ENCODE data around the gene CRYBG1.

CRYBG1 gene

DNA sequence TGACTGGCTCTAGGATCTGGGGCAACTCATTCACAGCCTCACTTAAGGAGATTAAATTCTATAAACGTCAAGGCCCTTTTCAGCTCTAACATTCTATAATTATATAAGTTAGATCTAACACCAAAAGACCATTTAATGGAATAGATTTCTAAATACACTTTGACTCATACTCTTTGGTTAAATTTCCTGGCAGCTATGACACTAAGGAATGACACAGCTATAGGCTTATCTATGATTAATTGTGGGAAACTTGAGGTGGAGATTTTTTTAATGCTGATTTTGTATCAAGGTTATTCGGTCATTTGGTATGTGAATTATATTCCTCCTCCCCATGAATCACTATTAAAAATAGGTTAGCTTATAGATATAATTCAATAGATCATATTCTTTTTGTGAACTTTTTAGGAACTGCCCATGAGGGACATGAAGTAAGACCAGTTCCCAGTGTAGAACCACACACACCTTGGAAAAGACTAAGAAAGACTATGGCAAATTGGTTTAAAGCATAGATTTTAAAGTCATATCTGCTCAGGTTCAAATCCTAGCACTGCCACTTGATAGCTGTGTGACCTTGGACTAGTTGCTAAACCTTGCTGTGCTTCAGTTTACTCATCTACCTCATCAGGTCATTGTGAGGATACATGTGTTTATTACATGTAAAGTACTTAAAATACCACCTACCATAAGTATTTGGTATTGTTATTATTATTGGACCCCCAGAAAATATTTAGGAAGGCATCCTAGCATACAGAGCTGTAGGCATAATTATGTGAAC, 116.0 kb downstream of the CRYBG1 start:
- TF ChIP-seq, protein P1, sequence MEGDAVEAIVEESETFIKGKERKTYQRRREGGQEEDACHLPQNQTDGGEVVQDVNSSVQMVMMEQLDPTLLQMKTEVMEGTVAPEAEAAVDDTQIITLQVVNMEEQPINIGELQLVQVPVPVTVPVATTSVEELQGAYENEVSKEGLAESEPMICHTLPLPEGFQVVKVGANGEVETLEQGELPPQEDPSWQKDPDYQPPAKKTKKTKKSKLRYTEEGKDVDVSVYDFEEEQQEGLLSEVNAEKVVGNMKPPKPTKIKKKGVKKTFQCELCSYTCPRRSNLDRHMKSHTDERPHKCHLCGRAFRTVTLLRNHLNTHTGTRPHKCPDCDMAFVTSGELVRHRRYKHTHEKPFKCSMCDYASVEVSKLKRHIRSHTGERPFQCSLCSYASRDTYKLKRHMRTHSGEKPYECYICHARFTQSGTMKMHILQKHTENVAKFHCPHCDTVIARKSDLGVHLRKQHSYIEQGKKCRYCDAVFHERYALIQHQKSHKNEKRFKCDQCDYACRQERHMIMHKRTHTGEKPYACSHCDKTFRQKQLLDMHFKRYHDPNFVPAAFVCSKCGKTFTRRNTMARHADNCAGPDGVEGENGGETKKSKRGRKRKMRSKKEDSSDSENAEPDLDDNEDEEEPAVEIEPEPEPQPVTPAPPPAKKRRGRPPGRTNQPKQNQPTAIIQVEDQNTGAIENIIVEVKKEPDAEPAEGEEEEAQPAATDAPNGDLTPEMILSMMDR (conservative IDR thresholded peaks at IDR 0.05; ENCODE audit: control insufficient read depth, insufficient read depth, low read depth, low read length): no peak

DNA sequence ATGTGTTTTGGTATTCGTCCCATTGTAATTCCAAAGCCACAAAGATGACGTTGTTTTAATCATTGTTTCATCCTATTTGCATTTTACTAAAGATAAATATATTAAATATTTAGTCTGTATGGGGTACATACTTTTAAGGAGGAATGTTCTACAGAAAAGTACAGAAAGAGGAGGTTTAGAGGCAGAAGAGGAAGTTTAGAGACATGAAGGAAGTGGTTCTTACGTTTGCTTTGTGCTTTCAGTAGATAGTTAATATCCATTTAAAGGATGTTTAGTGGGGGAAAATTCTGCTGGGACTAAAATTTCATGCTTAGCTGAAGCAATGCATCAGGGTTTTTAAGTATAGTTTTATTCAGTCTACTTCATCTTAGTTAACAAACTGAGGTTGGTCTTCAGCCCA, 116.6 kb downstream of the CRYBG1 start:
- no peak overlapping the region for H3K4me3 ChIP-seq (ENCODE audit: control insufficient read depth, low read depth, low read length)
- DNase-seq (ENCODE audit: low read depth): no peak
- TF ChIP-seq, protein P1 (conservative IDR thresholded peaks at IDR 0.05; ENCODE audit: control insufficient read depth, insufficient read depth, low read depth, low read length): no peak

More for the DNA sequence above, 116.0 kb downstream of the CRYBG1 start:
- H3K4me3 ChIP-seq (ENCODE audit: control insufficient read depth, low read depth, low read length): no peak overlapping the region
- DNase-seq (ENCODE audit: low read depth): peak; percentile 78

DNA sequence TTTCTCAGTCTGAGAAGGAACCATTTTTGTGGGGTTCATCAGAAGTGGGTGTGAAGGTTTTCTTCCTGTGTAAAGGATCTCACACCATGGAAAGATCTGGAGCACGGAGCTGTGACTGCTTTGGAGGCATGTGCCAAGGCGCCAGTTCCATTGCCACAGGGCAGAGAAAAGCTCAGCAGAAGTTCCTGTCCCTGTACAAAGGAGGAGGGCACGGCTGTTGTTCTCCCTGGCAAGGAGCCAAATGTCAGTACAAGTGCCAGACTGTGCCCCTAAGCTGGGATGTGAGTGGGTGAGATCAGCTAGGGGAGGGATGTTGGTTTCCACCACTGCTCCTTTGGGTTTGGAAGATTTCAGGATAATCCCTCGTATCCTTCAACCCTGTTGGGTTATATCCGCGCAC, 117.3 kb downstream of the CRYBG1 start:
- TF ChIP-seq, protein P1 (conservative IDR thresholded peaks at IDR 0.05; ENCODE audit: control insufficient read depth, insufficient read depth, low read depth, low read length): no peak
- no peak for DNase-seq (ENCODE audit: low read depth)
- H3K4me3 ChIP-seq (ENCODE audit: control insufficient read depth, low read depth, low read length): no peak overlapping the region

DNA sequence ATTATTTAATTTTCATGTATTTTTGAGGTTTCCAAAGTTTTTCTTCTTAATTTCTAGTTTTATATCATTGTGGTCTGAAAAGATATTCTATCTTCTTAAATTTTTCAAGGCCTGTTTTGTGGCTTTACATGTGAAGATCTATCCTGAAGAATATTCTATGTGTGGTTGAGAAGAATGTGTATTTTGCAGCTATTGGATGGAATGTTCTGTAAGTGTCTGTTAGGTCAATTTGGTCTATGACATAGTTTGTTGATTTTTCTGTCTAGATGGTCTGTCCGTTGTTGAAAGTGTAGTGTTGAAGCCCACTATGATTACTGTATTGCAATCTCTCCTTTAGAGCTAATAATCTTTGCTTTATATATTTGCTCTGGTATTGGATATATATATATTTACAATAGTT, 125.7 kb downstream of the CRYBG1 start:
- TF ChIP-seq, protein P1 (conservative IDR thresholded peaks at IDR 0.05; ENCODE audit: control insufficient read depth, insufficient read depth, low read depth, low read length): no peak
- peak; percentile 34 for DNase-seq (ENCODE audit: low read depth)
- no peak overlapping the region for H3K4me3 ChIP-seq (ENCODE audit: control insufficient read depth, low read depth, low read length)

DNA sequence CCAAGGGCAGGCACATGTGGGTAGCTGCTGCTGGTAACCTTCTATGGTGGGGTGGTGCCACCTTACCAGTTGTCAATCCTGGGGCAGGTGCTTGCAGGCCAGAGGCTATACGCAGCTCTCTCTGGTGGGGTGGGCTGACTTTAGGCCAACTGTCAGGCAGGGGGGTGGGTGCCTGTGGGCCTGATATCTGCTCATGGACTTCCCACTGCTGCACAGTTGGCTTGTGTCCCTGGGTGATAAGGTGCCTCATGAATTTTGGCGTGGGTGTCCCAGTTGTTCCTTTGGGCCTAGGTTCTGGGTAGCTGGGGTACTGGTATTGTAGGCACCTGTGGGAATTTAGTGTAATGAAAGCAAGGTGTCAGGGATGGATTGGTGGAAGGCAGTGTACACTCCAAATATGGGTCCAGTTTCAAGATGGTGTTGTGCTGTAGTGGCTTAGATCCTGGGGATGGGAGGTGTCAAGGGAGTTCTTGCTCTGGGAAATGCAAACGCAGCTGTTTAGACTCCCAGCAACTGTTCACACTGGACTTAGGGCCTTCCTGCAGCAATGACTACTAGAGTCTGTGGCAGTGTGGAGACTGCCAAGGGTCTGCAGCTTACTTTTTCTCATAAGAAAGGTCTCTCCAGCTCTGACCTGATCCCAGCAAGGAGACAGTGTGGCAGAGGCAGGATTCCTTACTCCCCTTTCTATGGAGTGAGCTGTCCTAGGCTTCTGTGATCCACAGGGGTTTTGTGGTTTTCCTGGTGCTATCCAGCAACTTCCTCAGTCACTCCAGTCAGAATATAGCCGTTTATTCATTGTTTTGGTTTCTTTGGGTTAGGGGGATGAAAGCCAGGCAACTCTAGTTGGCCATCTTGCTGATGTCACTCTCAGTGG, 128.2 kb downstream of the CRYBG1 start:
- peak; percentile 45 for DNase-seq (ENCODE audit: low read depth)
- no peak overlapping the region for H3K4me3 ChIP-seq (ENCODE audit: control insufficient read depth, low read depth, low read length)
- TF ChIP-seq, protein P1 (conservative IDR thresholded peaks at IDR 0.05; ENCODE audit: control insufficient read depth, insufficient read depth, low read depth, low read length): no peak

DNA sequence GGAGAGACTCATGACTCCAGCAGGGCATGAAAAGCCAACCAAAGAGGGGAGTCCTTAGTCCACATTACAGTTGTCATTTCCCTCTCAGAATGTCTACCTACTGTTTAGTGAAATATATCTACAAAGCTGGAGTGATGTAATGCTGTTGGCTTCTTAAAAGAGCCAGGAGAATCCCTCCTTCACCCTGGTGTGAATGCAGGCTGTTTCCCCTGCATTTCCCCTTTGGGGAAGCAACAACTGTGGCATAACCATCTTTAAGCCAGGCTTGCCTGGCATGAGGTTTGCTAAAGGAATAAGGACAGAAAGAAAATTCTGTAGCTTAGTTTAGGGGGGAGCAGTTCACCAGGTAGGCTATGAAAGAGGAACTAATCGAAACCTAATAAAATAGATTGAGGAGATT, 129.5 kb downstream of the CRYBG1 start:
- no peak for DNase-seq (ENCODE audit: low read depth)
- H3K4me3 ChIP-seq (ENCODE audit: control insufficient read depth, low read depth, low read length): no peak overlapping the region
- TF ChIP-seq, protein P1 (conservative IDR thresholded peaks at IDR 0.05; ENCODE audit: control insufficient read depth, insufficient read depth, low read depth, low read length): no peak

All from fibroblast of mammary gland (primary cell).